ENCODE results near the gene ZNF750.

The ZNF750 gene

DNA sequence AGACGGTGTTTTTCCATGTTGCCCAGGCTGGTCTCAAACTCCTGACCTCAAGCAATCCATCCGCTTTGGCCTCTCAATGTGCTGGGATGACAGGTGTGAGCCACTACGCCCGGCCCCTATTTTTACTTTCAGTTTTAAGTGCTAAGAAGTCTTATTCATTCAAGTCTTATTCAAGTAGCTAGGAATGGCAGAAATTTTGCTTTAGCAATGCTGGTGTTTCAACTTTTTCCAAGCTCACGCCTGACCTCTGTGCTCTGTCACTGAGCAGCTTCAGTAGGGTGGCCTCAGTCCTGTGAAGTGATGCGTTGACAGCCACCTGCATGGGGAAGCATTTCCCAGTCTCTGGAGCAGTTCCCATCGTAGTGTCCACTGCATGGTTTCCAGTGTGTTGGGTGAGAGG, 12.9 kb downstream of the ZNF750 start:
- no peak for DNase-seq (ENCODE audit: extremely low read depth, low read depth)
- TF ChIP-seq CTCF (IDR thresholded peaks at IDR 0.05; ENCODE audit: low read depth, low read length, missing control alignments): no peak
- no peak overlapping the region for H3K4me3 ChIP-seq (replicated peaks; ENCODE audit: low read depth, low read length)

GRCh38 chr17:82826211-82826610, 13.6 kb downstream of the ZNF750 start:
- no peak for DNase-seq (ENCODE audit: extremely low read depth, low read depth)
- H3K4me3 ChIP-seq (replicated peaks; ENCODE audit: low read depth, low read length): no peak overlapping the region
- no peak for TF ChIP-seq CTCF (IDR thresholded peaks at IDR 0.05; ENCODE audit: low read depth, low read length, missing control alignments)

GRCh38 chr17:82825540-82826124, 14.2 kb downstream of the ZNF750 start:
- no peak for TF ChIP-seq CTCF (IDR thresholded peaks at IDR 0.05; ENCODE audit: low read depth, low read length, missing control alignments)
- no peak for DNase-seq (ENCODE audit: extremely low read depth, low read depth)
- H3K4me3 ChIP-seq (replicated peaks; ENCODE audit: low read depth, low read length): no peak overlapping the region

DNA sequence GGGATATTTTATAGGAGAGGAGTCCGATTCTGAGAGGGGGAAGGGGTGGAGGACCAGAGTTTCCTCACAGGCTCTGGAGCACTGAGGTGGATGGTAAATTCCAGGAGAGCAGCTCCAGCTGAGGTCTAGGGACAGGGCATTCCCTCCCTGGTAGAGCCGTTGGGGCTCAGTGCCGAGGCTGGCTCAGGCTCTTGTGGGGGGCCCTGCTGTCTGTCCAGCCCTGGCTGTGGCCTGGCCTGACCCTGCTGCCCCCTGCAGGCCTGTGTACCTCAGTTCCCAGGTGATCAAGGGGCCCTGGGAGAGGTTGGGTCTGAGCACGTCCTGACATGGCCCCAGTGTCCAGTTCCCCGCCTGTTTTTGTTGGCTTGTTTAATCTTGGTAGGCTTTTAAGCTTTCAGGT, 16.8 kb downstream of the ZNF750 start:
- DNase-seq (ENCODE audit: extremely low read depth, low read depth): no peak
- H3K4me3 ChIP-seq (replicated peaks; ENCODE audit: low read depth, low read length): no peak overlapping the region
- peak; percentile 19 for TF ChIP-seq CTCF (IDR thresholded peaks at IDR 0.05; ENCODE audit: low read depth, low read length, missing control alignments)

DNA sequence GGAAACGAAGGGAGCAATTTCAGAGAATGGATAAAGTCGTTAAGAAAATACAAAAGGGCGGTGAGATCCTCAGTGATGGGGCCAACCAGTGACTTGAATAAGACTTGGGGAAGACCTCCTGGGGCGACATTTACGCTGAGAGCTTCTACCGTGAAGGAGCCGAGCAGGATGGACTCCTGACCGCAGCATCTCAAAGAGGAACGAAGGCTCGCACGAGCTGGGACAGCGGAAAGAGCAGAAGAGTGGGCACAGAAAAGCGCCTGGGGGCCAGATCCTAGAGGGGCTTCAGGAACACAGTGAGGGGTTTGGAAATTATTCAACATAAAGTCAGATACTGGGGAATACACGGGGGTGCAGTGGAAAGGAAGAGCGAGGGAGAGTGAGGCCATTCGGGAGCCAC, 17.5 kb downstream of the ZNF750 start:
- TF ChIP-seq CTCF (IDR thresholded peaks at IDR 0.05; ENCODE audit: low read depth, low read length, missing control alignments): no peak
- DNase-seq (ENCODE audit: extremely low read depth, low read depth): no peak
- H3K4me3 ChIP-seq (replicated peaks; ENCODE audit: low read depth, low read length): no peak overlapping the region

DNA sequence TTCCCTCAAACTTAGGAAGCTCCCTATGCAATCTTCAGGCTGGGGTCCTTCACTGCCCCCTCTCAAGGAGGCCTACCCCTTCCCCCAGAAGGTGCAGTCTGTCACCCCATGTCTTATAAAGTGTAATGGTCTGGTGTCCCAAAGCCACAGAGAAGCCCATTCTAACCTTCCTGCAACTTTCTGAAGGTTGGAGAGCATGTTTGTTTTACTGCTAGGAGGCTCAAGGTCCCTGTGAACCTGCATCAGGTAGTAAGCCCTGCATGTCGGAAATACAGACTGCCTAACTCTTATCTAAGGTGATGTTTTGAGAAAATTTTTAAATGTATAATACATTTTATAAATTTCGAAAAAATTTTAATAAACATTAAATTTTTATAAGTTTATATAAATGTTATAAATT, 18.3 kb downstream of the ZNF750 start:
- DNase-seq (ENCODE audit: extremely low read depth, low read depth): no peak
- no peak for TF ChIP-seq CTCF (IDR thresholded peaks at IDR 0.05; ENCODE audit: low read depth, low read length, missing control alignments)
- H3K4me3 ChIP-seq (replicated peaks; ENCODE audit: low read depth, low read length): no peak overlapping the region
